CD14-positive monocyte (primary cell): Measurements from ENCODE around the gene SAMD5. TPM values are rescaled to one million over a fixed set of nuclear protein-coding genes. Genes with fewer than 3 reads are reported as not detected.

Experiments
- DNase-seq, 3 donors: peaks; one replicate each; pipeline ENCODE4 v3.0.0-alpha.2; 2011 to 2022
- H2AFZ ChIP-seq: 2 replicates; pipeline ENCODE4 v1.6.0; 2012; ENCODE audit warnings: mild to moderate bottlenecking, low read depth, low read length, inconsistent platforms; ENCODE audit not compliant: insufficient read depth, poor library complexity, severe bottlenecking
- H3K27ac ChIP-seq, 2 donors: 1 replicate in 1 of 2; 2 replicates in 1 of 2; pipeline ENCODE4 v1.5.1; 2012 to 2013; ENCODE audit warnings: low read length in 2 of 2, control low read depth in 1 of 2, inconsistent platforms in 1 of 2, low read depth in 1 of 2, mild to moderate bottlenecking in 1 of 2
- H3K27me3 ChIP-seq, 2 donors: one replicate each; pipeline versions ENCODE4 v1.6.0 to v1.6.1; 2011 to 2013; ENCODE audit warnings: low read length in 2 of 2; ENCODE audit not compliant: control insufficient read depth in 2 of 2, insufficient read depth in 2 of 2
- H3K36me3 ChIP-seq, 2 donors: replicated peaks in 1 of 2; 1 replicate in 1 of 2; 2 replicates in 1 of 2; pipeline versions ENCODE4 v1.5.1 to v1.6.1; 2012 to 2013; ENCODE audit warnings: low read length in 2 of 2, control low read depth in 1 of 2, inconsistent platforms in 1 of 2, mild to moderate bottlenecking in 1 of 2; ENCODE audit not compliant: insufficient read depth in 2 of 2, control insufficient read depth in 1 of 2
- H3K4me1 ChIP-seq, 2 donors: 1 replicate in 1 of 2; 2 replicates in 1 of 2; pipeline versions ENCODE4 v1.5.1 to v1.6.1; 2012 to 2013; ENCODE audit warnings: low read length in 2 of 2, control low read depth in 1 of 2, inconsistent platforms in 1 of 2, mild to moderate bottlenecking in 1 of 2, moderate library complexity in 1 of 2; ENCODE audit not compliant: insufficient read depth in 2 of 2, control insufficient read depth in 1 of 2
- H3K4me2 ChIP-seq: replicated peaks from 2 replicates; pipeline ENCODE3; 2012; ENCODE audit warnings: low read length, moderate library complexity, mild to moderate bottlenecking; ENCODE audit not compliant: poor library complexity, severe bottlenecking; ENCODE audit errors: extremely low read depth
- H3K4me3 ChIP-seq, 3 experiments: fragments of 200-600 bp in 1 of 3; sonication (generic) in 1 of 3; replicated peaks in 1 of 3; 1 replicate in 2 of 3; 2 replicates in 1 of 3; pipeline ENCODE4 v1.5.1; 2011 to 2013; ENCODE audit warnings: low read length in 3 of 3, mild to moderate bottlenecking in 3 of 3, control low read depth in 2 of 3, low read depth in 2 of 3, inconsistent platforms in 1 of 3, moderate library complexity in 1 of 3
- H3K79me2 ChIP-seq: 2 replicates; pipeline ENCODE4 v1.6.0; 2012; ENCODE audit warnings: mild to moderate bottlenecking, control low read depth, inconsistent platforms, low read length, moderate library complexity; ENCODE audit not compliant: insufficient read depth
- H3K9ac ChIP-seq: 2 replicates; pipeline ENCODE4 v1.6.0; 2017; ENCODE audit warnings: low read length, mild to moderate bottlenecking; ENCODE audit not compliant: insufficient read depth, poor library complexity, severe bottlenecking
- H3K9me3 ChIP-seq, 2 donors: replicated peaks in 1 of 2; 1 replicate in 1 of 2; 2 replicates in 1 of 2; pipeline versions ENCODE4 v1.5.1 to v1.6.1; 2012 to 2013; ENCODE audit warnings: low read length in 2 of 2, control low read depth in 1 of 2; ENCODE audit not compliant: control insufficient read depth in 1 of 2, insufficient read depth in 1 of 2
- H4K20me1 ChIP-seq: 2 replicates; pipeline ENCODE4 v1.6.0; 2012; ENCODE audit warnings: mild to moderate bottlenecking, low read length, control low read depth, moderate library complexity; ENCODE audit not compliant: insufficient read depth
- H3K27ac Mint-ChIP-seq, 7 donors: one replicate each; pipeline ENCODE4 v1.8.0; 2020; ENCODE audit warnings: mild to moderate bottlenecking in 7 of 7, mixed read lengths in 7 of 7, moderate library complexity in 6 of 7, inconsistent platforms in 2 of 7
- H3K27me3 Mint-ChIP-seq, 3 donors: one replicate each; pipeline ENCODE4 v1.8.0; 2021 to 2022; ENCODE audit warnings: low read depth in 3 of 3, mild to moderate bottlenecking in 3 of 3, mixed read lengths in 3 of 3, moderate library complexity in 3 of 3, inconsistent platforms in 1 of 3
- H3K36me3 Mint-ChIP-seq, 2 donors: one replicate each; pipeline ENCODE4 v1.8.0; 2020; ENCODE audit warnings: mixed read lengths in 2 of 2, inconsistent platforms in 1 of 2, mild to moderate bottlenecking in 1 of 2
- H3K4me1 Mint-ChIP-seq: one replicate; pipeline ENCODE4 v1.8.0; 2020; ENCODE audit warnings: mild to moderate bottlenecking, mixed read lengths
- H3K4me3 Mint-ChIP-seq, 2 donors: one replicate each; pipeline ENCODE4 v1.8.0; 2020; ENCODE audit warnings: mild to moderate bottlenecking in 2 of 2, mixed read lengths in 2 of 2, moderate library complexity in 1 of 2
- H3K9me3 Mint-ChIP-seq, 7 donors: one replicate each; pipeline ENCODE4 v1.8.0; 2020 to 2022; ENCODE audit warnings: mixed read lengths in 7 of 7, mild to moderate bottlenecking in 6 of 7, moderate library complexity in 6 of 7, inconsistent platforms in 2 of 7
- CTCF ChIP-seq: fragments of 200-600 bp; IDR thresholded peaks from one replicate; pipeline ENCODE4 v1.8.0; 2022; ENCODE audit warnings: antibody characterized with exemption, mild to moderate bottlenecking
- WGBS: methylation state at CpG from one replicate; pipeline ENCODE4 v1.1.5; 2013; ENCODE audit warnings: missing lambda C conversion rate; ENCODE audit not compliant: insufficient coverage; 5-methylcytosine and 5-hydroxymethylcytosine counted together
- intact Hi-C, 2 donors: fragments of 100-400 bp; cut with micrococcal nuclease; formaldehyde crosslinking; loops; one replicate each; pipeline versions ENCODE4 v1.15.0 to v1.15.1; 2023
- polyA plus RNA-seq, 3 donors: library from polyadenylated mRNA; depleted of rRNA in 1 of 3; unstranded in 2 of 3; stranded (reverse) in 1 of 3; fragments of 300-500 nt in 2 of 3; fragments of >200 nt in 1 of 3; fragmentation: Illumina TruSeq in 2 of 3; gene quantifications; 1 replicate in 2 of 3; 2 replicates in 1 of 3; pipeline ENCODE4 v1.2.3, GENCODE V29; 2012 to 2021

Gene SAMD5
- polyA plus RNA-seq, 3 donors: not detected

DNA sequence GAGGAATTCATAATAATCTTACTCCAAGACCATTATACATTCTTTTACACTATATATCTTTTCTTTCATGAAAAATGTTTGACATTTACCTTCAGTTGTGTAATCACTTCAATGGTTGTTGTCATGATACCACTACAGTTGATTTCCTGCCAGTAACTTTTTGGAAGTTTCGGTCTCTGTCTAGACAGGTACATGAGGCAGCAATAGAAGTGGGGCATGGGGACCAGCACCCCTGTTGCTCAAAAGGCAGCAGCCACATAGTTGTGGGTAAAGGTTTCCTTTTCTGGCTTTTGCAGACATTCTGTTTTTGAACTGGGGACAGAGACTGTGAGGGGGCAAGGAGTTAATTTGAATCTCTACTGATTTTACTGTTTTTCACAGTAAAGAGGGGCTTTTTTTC, 14.1 kb downstream of the SAMD5 start:
- DNase-seq: no peak
- H3K36me3 Mint-ChIP-seq: no peaks in the 10 kb centered on the region
- no peak for TF ChIP-seq CTCF
- Histone ChIP-seq H3K79me2 (no peaks in the 10 kb centered on the region), H2AFZ (no peak overlapping the region), H3K4me2 (no peak overlapping the region), H4K20me1 (no peaks in the 10 kb centered on the region), H3K4me1 (no peaks in the 10 kb centered on the region), H3K4me3 (no peak overlapping the region), H3K9ac (no peak overlapping the region), H3K9me3 (no peaks in the 10 kb centered on the region), H3K36me3 (no peaks in the 10 kb centered on the region), H3K27me3 (peaks cover 10 to 11% of the 10 kb centered on the region in 2 donors), H3K27ac (no peak overlapping the region)
- H3K4me1 Mint-ChIP-seq: no peaks in the 10 kb centered on the region
- H3K27me3 Mint-ChIP-seq: peaks cover 2 to 28% (median 3%) of the 10 kb centered on the region in 3 donors
- H3K27ac Mint-ChIP-seq: no peak overlapping the region
- intact Hi-C loops: no loop called here
- H3K9me3 Mint-ChIP-seq: peaks cover 0 to 1% (median 0%) of the 10 kb centered on the region in 7 donors
- no peak overlapping the region for H3K4me3 Mint-ChIP-seq
- WGBS: 88% methylated on average over 1 of the region's 1 CpG

DNA sequence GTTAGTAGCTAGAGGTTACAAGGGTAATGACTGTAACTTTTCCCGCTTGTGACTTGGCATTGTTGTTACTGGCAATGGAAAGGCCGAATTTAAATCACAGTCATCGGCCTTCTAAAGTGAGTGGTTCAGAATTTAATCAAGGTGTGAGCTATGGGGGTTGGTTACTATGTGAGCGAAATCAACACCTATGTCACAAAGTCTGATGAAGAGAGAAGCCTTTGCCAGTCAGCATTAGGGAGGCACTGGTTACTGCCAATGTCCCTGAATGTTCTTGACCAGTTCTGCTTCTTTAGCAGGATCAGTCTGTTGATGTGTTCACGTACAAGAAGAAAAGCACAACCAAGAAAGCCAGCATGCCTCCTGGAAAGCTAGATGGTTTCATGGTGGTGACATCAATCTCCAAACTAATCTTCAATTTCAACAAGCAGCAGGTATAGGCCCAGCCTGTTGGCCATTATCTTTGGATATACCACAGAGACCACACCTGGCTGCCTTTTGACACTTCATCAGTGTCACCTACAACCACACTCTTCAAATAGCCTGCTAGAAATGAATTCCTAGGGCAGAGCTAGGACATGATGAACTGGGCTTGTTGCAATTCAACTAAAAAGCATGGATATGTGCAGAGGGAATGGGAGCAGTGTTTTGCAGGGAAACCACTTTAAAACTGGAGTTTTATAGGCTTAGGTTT, 17.2 kb downstream of the SAMD5 start:
- DNase-seq: no peak
- H3K27me3 Mint-ChIP-seq: peaks cover 11 to 40% (median 13%) of the 10 kb centered on the region in 3 donors
- H3K36me3 Mint-ChIP-seq: no peaks in the 10 kb centered on the region
- H4K20me1 ChIP-seq: no peaks in the 10 kb centered on the region
- peaks cover 0 to 1% (median 0%) of the 10 kb centered on the region in 7 donors for H3K9me3 Mint-ChIP-seq
- no peak overlapping the region for H3K4me2 ChIP-seq
- H3K79me2 ChIP-seq: no peaks in the 10 kb centered on the region
- no peaks in the 10 kb centered on the region for H3K4me1 Mint-ChIP-seq
- H3K36me3 ChIP-seq: no peaks in the 10 kb centered on the region
- intact Hi-C loops: no loop called here
- no peak overlapping the region for H3K9ac ChIP-seq
- H3K27ac Mint-ChIP-seq: no peak overlapping the region
- H3K4me3 Mint-ChIP-seq: no peak overlapping the region
- no peak overlapping the region for H3K4me3 ChIP-seq
- H3K27ac ChIP-seq: no peak overlapping the region
- H3K27me3 ChIP-seq: peaks cover 11 to 15% of the 10 kb centered on the region in 2 donors
- TF ChIP-seq CTCF: no peak
- no peaks in the 10 kb centered on the region for H3K9me3 ChIP-seq
- WGBS: 91% methylated on average over 5 of the region's 5 CpGs
- H2AFZ ChIP-seq: no peak overlapping the region
- H3K4me1 ChIP-seq: no peaks in the 10 kb centered on the region
